B cell (primary cell): ENCODE results near the gene STK17B. TPM values are rescaled to one million over a fixed set of nuclear protein-coding genes. Genes with fewer than 3 reads are reported as not detected.

ENCODE experiments used
- ATAC-seq: fragments of 200-7000 bp; cut with Tn5 transposase; one replicate; pipeline ENCODE4 v1.10.0; 2021; ENCODE audit warnings: low read depth, mild to moderate bottlenecking, moderate number of reproducible peaks, moderate library complexity
- CTCF ChIA-PET: fragments of 350-600 bp; sonication (Branson Sonifier 250); formaldehyde crosslinking; loops from one replicate; lab custom pipeline; 2021; ENCODE audit warnings: antibody characterized with exemption, inconsistent platforms; lab: Charles Lee
- POLR2A ChIA-PET: fragments of 350-600 bp; sonication (Branson Sonifier 250); formaldehyde crosslinking; loops from one replicate; lab custom pipeline; 2021; ENCODE audit warnings: antibody characterized with exemption; lab: Charles Lee
- DNase-seq: peaks from one replicate; pipeline ENCODE4 v3.0.0; 2013
- H2AFZ ChIP-seq: 2 replicates; pipeline ENCODE4 v1.6.1; 2012; ENCODE audit warnings: mild to moderate bottlenecking, low read depth, low read length; ENCODE audit not compliant: insufficient read depth, poor library complexity, severe bottlenecking
- H3K27ac ChIP-seq, 2 donors: 1 replicate in 1 of 2; 2 replicates in 1 of 2; pipeline ENCODE4 v1.5.1; 2012 to 2013; ENCODE audit warnings: low read length in 2 of 2, mild to moderate bottlenecking in 2 of 2, moderate library complexity in 1 of 2
- H3K27me3 ChIP-seq, 4 experiments: fragments of 200-600 bp in 1 of 4; sonication (generic) in 1 of 4; replicated peaks in 1 of 4; 1 replicate in 2 of 4; 2 replicates in 2 of 4; pipeline versions ENCODE4 v1.6.1 to v1.7.0; 2013 to 2016; ENCODE audit warnings: low read length in 3 of 4, mild to moderate bottlenecking in 2 of 4, mixed read lengths in 1 of 4, moderate library complexity in 1 of 4; ENCODE audit not compliant: insufficient read depth in 4 of 4, control insufficient read depth in 3 of 4; ENCODE audit errors: control extremely low read depth in 1 of 4
- H3K36me3 ChIP-seq, 2 experiments: replicated peaks in 1 of 2; 1 replicate in 1 of 2; 2 replicates in 1 of 2; pipeline versions ENCODE4 v1.6.1 to v1.7.1; 2013; ENCODE audit warnings: low read length in 1 of 2; ENCODE audit not compliant: insufficient read depth in 2 of 2, control insufficient read depth in 1 of 2; ENCODE audit errors: control extremely low read depth in 1 of 2, extremely low read depth in 1 of 2
- H3K4me1 ChIP-seq, 2 donors: fragments of 200-600 bp in 1 of 2; sonication (generic) in 1 of 2; 1 replicate in 1 of 2; 2 replicates in 1 of 2; pipeline versions ENCODE4 v1.5.1 to v1.6.1; 2013 to 2017; ENCODE audit warnings: low read length in 2 of 2; ENCODE audit not compliant: control insufficient read depth in 2 of 2, insufficient read depth in 2 of 2
- H3K4me2 ChIP-seq: replicated peaks from 2 replicates; pipeline ENCODE3; 2012; ENCODE audit warnings: mild to moderate bottlenecking, low read depth, low read length; ENCODE audit not compliant: poor library complexity, severe bottlenecking
- H3K4me3 ChIP-seq, 5 experiments: fragments of 200-600 bp in 1 of 5; sonication (generic) in 1 of 5; 1 replicate in 3 of 5; 2 replicates in 2 of 5; pipeline versions ENCODE4 v1.5.1 to v1.7.0; 2011 to 2016; ENCODE audit warnings: low read length in 4 of 5, mild to moderate bottlenecking in 4 of 5, low read depth in 2 of 5, control low read depth in 1 of 5, moderate library complexity in 1 of 5; ENCODE audit not compliant: insufficient read depth in 1 of 5; ENCODE audit errors: control extremely low read depth in 1 of 5, extremely low read depth in 1 of 5
- H3K79me2 ChIP-seq: fragments of 200-600 bp; sonication (generic); one replicate; pipeline ENCODE4 v1.6.0; 2016; ENCODE audit warnings: low read length; ENCODE audit not compliant: control insufficient read depth, insufficient read depth
- H3K9ac ChIP-seq: fragments of 200-600 bp; sonication (generic); 2 replicates; pipeline ENCODE4 v1.6.1; 2017; ENCODE audit warnings: mild to moderate bottlenecking, low read length, moderate library complexity
- H3K9me3 ChIP-seq, 3 donors: one replicate each; pipeline versions ENCODE4 v1.6.1 to v1.7.1; 2013; ENCODE audit warnings: low read length in 2 of 3; ENCODE audit not compliant: control insufficient read depth in 2 of 3, insufficient read depth in 1 of 3; ENCODE audit errors: control extremely low read depth in 1 of 3
- H4K20me1 ChIP-seq: 2 replicates; pipeline ENCODE4 v1.6.0; 2012; ENCODE audit warnings: mild to moderate bottlenecking, low read length; ENCODE audit not compliant: insufficient read depth, control insufficient read depth, poor library complexity, severe bottlenecking
- H3K27ac Mint-ChIP-seq: one replicate; pipeline ENCODE4 v1.8.0; 2021; ENCODE audit warnings: mixed read lengths
- H3K27me3 Mint-ChIP-seq: one replicate; pipeline ENCODE4 v1.8.0; 2021; ENCODE audit warnings: mixed read lengths
- H3K4me1 Mint-ChIP-seq: one replicate; pipeline ENCODE4 v1.8.0; 2021; ENCODE audit warnings: mixed read lengths
- H3K4me3 Mint-ChIP-seq: one replicate; pipeline ENCODE4 v1.8.0; 2021; ENCODE audit warnings: mixed read lengths
- H3K9me3 Mint-ChIP-seq: one replicate; pipeline ENCODE4 v1.8.0; 2022; ENCODE audit warnings: mixed read lengths; ENCODE audit not compliant: insufficient read depth
- EZH2 ChIP-seq: IDR thresholded peaks from 2 replicates; pipeline ENCODE4 v1.6.1; 2012; ENCODE audit warnings: borderline replicate concordance, low read depth, mild to moderate bottlenecking, moderate library complexity, low read length; ENCODE audit not compliant: insufficient read depth, poor library complexity, severe bottlenecking
- WGBS: methylation state at CpG from one replicate; pipeline ENCODE4 v1.1.5; 2013; ENCODE audit warnings: missing lambda C conversion rate; ENCODE audit not compliant: insufficient coverage; 5-methylcytosine and 5-hydroxymethylcytosine counted together
- intact Hi-C: fragments of 100-400 bp; cut with micrococcal nuclease; formaldehyde crosslinking; loops from one replicate; pipeline ENCODE4 v1.10.0; 2022
- polyA plus RNA-seq: library from polyadenylated mRNA; depleted of rRNA; stranded (reverse); fragments of >200 nt; gene quantifications from 2 replicates; pipeline ENCODE4 v1.2.3, GENCODE V29; 2012
- total RNA-seq, 2 donors: library from RNA; stranded (reverse); fragments of 120-200 nt in 1 of 2; gene quantifications; 1 replicate in 1 of 2; 2 replicates in 1 of 2; pipeline versions ENCODE4 v1.2.3 to v1.2.4, GENCODE V29; 2013 to 2022
- TF ChIP-seq, protein P1 (sequence below): fragments of 200-600 bp; IDR thresholded peaks from one replicate; pipeline ENCODE4 v1.8.0; 2022; ENCODE audit warnings: antibody characterized with exemption, mild to moderate bottlenecking

Gene STK17B
- total and polyA plus RNA-seq, 2 donors (not counting 1 experiment from before 2014, with no cell fraction given) = 120 to 249 TPM

DNA sequence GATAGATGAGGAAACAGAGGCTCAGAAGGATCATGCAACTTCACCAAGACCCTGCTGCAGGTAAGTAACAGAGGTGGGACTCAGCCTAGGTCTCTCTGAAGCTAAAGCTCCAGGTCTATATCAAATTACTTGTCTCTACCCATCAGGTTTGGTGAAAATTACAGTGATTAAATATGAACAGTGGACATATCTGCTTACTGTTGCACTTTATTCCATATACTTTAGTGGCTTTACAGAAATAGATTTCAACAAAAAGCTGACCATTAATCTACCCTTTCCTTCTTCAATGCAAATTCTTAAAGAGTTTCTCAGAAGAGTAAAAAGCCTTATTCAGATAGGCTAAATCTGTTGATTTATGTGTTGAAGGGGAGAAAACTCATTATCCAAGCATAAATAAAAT lies 42.8 kb upstream of the STK17B start:
- DNase-seq = no peak
- peaks cover 0 to 4% (median 2%) of the 10 kb centered on the region in 3 donors for H3K9me3 ChIP-seq
- peak overlapping the region in 1 of 2 donors; percentile 32 for H3K27ac ChIP-seq
- peak overlapping the region; percentile 37 for H3K4me2 ChIP-seq
- Mint-ChIP-seq H3K27ac (peak overlapping the region; percentile 76), H3K4me3 (no peak overlapping the region), H3K27me3 (no peaks in the 10 kb centered on the region), H3K4me1 (peaks cover 67% of the 10 kb centered on the region), H3K9me3 (no peaks in the 10 kb centered on the region)
- H3K9ac ChIP-seq = no peak overlapping the region
- no peaks in the 10 kb centered on the region for H3K27me3 ChIP-seq
- POLR2A ChIA-PET = interaction anchor here (0.6 to 1.1 kb wide), 2 partner anchors 21 to 44 kb away, joined by 3 read pairs; no protein-coding TSS in a partner anchor
- ATAC-seq = no peak
- H2AFZ ChIP-seq = no peak overlapping the region
- no peaks in the 10 kb centered on the region for H4K20me1 ChIP-seq
- peaks cover 24% of the 10 kb centered on the region for H3K79me2 ChIP-seq
- H3K4me3 ChIP-seq = no peak overlapping the region
- H3K36me3 ChIP-seq = no peaks in the 10 kb centered on the region
- H3K4me1 ChIP-seq = peaks cover 41 to 42% of the 10 kb centered on the region in 2 donors
- intact Hi-C loops = no loop called here
- TF ChIP-seq EZH2 = no peak
- TF ChIP-seq, protein P1, sequence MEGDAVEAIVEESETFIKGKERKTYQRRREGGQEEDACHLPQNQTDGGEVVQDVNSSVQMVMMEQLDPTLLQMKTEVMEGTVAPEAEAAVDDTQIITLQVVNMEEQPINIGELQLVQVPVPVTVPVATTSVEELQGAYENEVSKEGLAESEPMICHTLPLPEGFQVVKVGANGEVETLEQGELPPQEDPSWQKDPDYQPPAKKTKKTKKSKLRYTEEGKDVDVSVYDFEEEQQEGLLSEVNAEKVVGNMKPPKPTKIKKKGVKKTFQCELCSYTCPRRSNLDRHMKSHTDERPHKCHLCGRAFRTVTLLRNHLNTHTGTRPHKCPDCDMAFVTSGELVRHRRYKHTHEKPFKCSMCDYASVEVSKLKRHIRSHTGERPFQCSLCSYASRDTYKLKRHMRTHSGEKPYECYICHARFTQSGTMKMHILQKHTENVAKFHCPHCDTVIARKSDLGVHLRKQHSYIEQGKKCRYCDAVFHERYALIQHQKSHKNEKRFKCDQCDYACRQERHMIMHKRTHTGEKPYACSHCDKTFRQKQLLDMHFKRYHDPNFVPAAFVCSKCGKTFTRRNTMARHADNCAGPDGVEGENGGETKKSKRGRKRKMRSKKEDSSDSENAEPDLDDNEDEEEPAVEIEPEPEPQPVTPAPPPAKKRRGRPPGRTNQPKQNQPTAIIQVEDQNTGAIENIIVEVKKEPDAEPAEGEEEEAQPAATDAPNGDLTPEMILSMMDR = no peak
- CTCF ChIA-PET = interaction anchor here (0.6 to 1.3 kb wide), 8 partner anchors 20 to 50 kb away, joined by 3 to 4 read pairs (median 3); no protein-coding TSS in a partner anchor

DNA sequence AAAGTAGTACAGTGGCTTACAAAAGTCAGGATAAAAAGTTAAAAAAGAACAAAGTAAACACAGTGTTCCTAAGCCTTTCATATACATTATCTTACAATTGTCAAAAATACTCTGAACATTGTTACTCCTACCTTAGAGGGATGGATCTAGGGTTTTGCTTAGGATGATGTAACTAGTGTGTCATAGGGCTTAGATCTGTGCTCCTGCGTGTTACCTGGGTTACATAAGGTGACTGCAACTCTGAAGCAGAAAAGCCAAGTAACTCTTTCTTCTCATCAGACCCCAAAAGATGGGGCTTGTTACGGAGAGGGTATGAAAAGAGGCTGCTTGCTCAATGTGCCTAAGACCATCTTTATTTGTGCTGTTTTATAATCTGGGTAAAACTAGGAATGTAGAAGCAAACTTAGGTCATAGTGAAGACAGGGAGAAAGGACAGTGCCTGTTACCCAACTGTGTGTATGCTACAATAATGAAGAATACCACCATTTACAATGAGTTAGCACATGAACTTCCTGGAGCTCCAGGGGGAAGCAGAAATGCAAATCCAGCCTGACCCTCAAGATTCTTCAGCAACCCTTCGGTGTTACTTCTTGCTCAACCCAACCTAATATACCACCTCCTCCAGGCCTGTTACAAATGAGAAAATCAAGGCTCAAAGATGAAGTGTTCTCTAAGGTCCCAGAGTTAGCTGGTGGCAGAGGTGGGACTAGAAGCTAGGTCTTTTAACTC lies 42.0 kb upstream of the STK17B start:
- CTCF ChIA-PET = interaction anchor here (0.8 to 1.7 kb wide), 7 partner anchors 11 to 49 kb away, joined by 3 to 4 read pairs (median 3); no protein-coding TSS in a partner anchor
- Histone ChIP-seq H2AFZ (no peak overlapping the region), H3K27me3 (no peaks in the 10 kb centered on the region), H3K4me1 (peaks cover 43 to 44% of the 10 kb centered on the region in 2 donors), H3K9me3 (peaks cover 0 to 4% (median 2%) of the 10 kb centered on the region in 3 donors), H3K79me2 (peaks cover 20% of the 10 kb centered on the region), H3K27ac (peak overlapping the region in 1 of 2 donors; percentile 27), H4K20me1 (no peaks in the 10 kb centered on the region), H3K4me2 (peak overlapping the region; percentile 37), H3K9ac (no peak overlapping the region), H3K36me3 (no peaks in the 10 kb centered on the region), H3K4me3 (no peak overlapping the region)
- POLR2A ChIA-PET = no interaction called here
- Mint-ChIP-seq H3K4me1 (peaks cover 69% of the 10 kb centered on the region), H3K9me3 (no peaks in the 10 kb centered on the region), H3K4me3 (no peak overlapping the region), H3K27me3 (no peaks in the 10 kb centered on the region), H3K27ac (peak overlapping the region; percentile 76)
- no peak for DNase-seq
- TF ChIP-seq, protein P1 = no peak
- TF ChIP-seq EZH2 = no peak
- intact Hi-C loops = loop anchor here (1.0 kb wide), 2 partner anchors 12 to 20 kb away; no protein-coding TSS in a partner anchor
- ATAC-seq = no peak
- WGBS = no CpG with 5 or more reads among the region's 3 CpGs
